GM13976 (cell line): Measurements from ENCODE around the gene HBS1L.

ENCODE experiments used
- DNase-seq: peaks from one replicate; pipeline ENCODE4 v3.0.0; 2012; ENCODE audit warnings: low spot score
- in situ Hi-C: fragments of 300-500 bp; cut with MboI; formaldehyde crosslinking; loops from one replicate; pipeline ENCODE4 v1.12.0; 2022; ENCODE audit warnings: low sequenced_read_pairs, mixed read lengths, inconsistent platforms; ENCODE audit not compliant: unreplicated experiment
- TF ChIP-seq, protein P1 (sequence below): IDR thresholded peaks from 2 replicates; pipeline ENCODE4 v1.5.1; 2012; ENCODE audit warnings: borderline replicate concordance, mild to moderate bottlenecking; ENCODE audit not compliant: insufficient read depth; ENCODE audit errors: extremely low read depth, missing control alignments, control extremely low read depth

The HBS1L gene

DNA sequence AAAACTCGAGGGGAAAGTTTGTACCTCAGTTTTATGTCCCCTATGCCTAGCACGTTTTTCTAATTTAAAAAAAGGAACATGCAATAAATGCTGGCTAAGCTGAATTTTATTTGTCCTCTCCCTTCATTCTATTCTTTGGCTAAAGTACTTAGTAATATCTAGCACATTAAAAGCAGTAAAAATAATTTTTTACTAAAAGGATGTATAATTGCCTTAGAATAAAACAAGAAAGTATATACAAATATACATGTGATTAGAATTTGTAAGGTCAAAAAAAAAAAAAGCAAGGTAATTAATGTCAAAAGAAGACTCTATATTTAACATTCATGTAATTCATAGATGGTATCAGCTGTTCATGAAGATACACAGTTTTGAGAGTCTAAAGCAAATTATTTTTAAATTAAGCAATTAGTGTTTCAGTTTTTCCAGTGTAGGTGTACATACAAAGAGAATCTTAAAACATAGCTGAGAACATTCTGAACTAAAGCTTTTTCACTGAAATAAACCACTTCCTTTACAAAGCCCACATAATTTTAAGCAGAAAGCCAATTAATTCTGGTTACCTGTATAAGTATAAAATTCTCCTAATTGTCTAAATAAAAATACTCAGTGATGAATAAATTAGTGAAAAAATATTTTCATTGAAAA is 32.4 kb downstream of the HBS1L start:
- no peak for DNase-seq
- TF ChIP-seq, protein P1, sequence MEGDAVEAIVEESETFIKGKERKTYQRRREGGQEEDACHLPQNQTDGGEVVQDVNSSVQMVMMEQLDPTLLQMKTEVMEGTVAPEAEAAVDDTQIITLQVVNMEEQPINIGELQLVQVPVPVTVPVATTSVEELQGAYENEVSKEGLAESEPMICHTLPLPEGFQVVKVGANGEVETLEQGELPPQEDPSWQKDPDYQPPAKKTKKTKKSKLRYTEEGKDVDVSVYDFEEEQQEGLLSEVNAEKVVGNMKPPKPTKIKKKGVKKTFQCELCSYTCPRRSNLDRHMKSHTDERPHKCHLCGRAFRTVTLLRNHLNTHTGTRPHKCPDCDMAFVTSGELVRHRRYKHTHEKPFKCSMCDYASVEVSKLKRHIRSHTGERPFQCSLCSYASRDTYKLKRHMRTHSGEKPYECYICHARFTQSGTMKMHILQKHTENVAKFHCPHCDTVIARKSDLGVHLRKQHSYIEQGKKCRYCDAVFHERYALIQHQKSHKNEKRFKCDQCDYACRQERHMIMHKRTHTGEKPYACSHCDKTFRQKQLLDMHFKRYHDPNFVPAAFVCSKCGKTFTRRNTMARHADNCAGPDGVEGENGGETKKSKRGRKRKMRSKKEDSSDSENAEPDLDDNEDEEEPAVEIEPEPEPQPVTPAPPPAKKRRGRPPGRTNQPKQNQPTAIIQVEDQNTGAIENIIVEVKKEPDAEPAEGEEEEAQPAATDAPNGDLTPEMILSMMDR, result no peak
- in situ Hi-C loops, result loop anchor here (25.0 kb wide), 1 partner anchor 415 kb away; no protein-coding TSS in a partner anchor

DNA sequence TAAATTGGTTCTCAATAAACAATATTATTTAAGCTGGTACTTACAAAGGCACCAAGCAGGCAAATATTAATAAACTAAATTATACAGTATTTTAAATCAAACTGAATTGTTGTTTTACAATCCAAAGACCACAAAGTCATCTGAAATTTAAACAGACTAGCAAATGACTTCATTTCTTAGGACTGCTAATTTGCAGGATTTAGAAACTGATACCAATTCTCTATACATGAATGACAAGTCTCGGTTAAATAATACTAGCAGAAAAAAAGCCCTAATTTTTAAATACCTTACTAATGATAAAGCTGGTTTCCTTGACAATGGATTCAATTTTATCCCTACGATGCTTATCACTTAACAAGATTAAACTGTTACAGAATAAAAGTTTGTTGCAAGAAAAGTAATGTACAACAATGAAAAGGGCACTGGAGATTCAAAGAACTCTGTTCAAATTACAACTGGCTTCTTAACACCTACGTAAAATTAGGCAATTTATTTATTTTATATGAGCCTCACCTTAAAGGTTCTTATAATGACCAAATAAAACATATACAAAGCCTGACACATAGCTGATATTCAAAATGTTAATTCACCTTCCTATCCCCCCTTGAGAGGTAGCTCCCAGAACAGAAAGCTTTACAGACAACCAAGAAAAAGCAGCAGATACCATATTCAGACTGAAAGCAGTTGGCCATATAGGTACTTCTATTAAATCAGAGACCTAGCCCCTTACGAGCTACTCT is 33.1 kb downstream of the HBS1L start:
- in situ Hi-C loops, result loop anchor here (25.0 kb wide), 1 partner anchor 416 kb away; no protein-coding TSS in a partner anchor
- DNase-seq, result peak; percentile 26
- TF ChIP-seq, protein P1, result no peak

DNA sequence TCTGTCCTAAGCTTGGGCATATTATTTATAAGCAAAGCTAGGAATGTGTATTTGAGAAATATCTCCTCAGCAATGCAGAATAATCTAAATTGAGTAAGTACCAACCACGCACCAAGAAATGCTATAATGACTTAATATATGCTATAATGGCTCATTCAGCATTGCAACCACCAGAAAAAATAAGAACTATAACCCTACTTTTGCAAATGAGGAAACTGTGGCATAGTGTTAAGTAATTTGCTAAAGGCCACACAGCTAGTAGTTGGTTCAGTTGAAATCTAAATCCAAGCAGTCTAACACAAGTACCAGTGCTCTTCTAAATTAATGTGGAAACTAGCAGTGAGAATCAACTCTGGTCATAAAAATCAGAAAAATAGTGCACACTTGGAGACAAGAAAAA is 35.7 kb downstream of the HBS1L start:
- TF ChIP-seq, protein P1, result no peak
- in situ Hi-C loops, result loop anchor here (25.0 kb wide), 1 partner anchor 418 kb away; no protein-coding TSS in a partner anchor
- no peak for DNase-seq

DNA sequence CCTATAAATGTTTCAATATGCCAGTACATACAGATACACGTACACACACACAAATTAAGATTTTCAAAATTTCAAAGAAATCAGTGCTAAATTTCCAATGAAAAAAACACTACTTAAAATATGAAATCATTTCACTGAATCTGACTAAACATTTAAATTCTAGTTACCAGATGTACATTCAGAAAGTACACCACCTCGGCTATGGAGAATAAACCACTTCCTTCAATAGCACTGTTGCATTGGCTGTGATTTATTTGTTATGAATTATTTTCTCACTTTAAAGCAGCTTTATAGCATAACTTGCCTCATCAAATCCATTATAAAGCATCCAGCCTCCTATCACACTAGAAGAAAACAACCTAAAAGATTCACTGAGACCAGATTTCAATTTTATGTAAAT is 36.6 kb downstream of the HBS1L start:
- TF ChIP-seq, protein P1, result no peak
- in situ Hi-C loops, result loop anchor here (25.0 kb wide), 1 partner anchor 419 kb away; no protein-coding TSS in a partner anchor
- no peak for DNase-seq

DNA sequence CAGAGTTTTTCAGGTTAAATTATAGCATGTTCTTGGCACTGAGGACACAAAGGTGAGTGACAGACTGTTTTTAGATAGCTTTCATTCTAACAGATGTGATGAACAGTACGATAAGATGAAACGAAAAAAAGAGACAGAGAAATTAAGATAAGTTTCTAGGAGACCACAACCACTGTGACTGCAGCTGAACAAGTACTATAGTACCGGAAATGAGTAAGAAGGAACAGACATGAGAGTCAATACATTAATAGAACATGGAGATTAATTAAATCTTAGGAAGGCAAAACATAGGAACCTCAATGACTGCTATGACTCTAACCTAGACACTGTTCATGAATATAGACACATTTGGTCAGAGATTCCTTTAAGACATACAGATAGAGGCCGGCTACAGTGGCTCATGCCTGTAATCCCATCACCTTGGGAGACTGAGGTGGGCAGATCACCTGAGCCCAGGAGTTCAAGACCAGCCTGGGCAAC is 40.2 kb downstream of the HBS1L start:
- peak; percentile 49 for DNase-seq
- TF ChIP-seq, protein P1, result no peak
- in situ Hi-C loops, result loop anchor here (25.0 kb wide), 1 partner anchor 423 kb away; no protein-coding TSS in a partner anchor

DNA sequence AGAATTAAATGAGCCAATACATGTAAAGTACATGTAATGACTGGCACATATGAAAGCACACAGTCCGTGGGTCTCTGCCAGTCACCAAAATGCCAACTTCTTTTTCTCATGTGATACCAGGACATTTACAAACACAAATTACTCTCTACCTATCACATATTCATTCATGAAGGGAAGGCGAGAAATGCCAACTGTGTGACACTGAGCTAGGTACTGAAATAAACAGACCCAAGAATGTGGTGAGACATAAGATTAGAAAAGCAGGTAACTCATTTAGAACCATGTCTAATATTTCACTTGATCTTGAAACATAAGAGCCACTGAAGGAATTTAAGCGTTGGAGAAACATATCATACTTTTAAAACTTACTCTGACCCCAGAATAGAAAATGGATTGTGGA is 41.4 kb downstream of the HBS1L start:
- in situ Hi-C loops, result loop anchor here (25.0 kb wide), 1 partner anchor 424 kb away; no protein-coding TSS in a partner anchor
- TF ChIP-seq, protein P1, result no peak
- no peak for DNase-seq
